Tibial artery (tissue), 4 donors: ENCODE data around the gene BLVRB.

ENCODE experiments used
- DNase-seq, 2 donors: peaks; one replicate each; pipeline ENCODE4 v3.0.0-alpha.2; 2019
- H3K27ac ChIP-seq, 2 donors: fragments of 200-600 bp; sonication (generic) in 1 of 2; 1 replicate in 1 of 2; 2 replicates in 1 of 2; pipeline ENCODE4 v1.5.1; 2018 to 2019; ENCODE audit warnings: mild to moderate bottlenecking in 1 of 2
- H3K27me3 ChIP-seq, 2 donors: fragments of 200-600 bp; sonication (generic) in 1 of 2; one replicate each; pipeline versions ENCODE4 v1.5.1 to v1.6.0; 2016 to 2019
- H3K36me3 ChIP-seq, 3 donors: fragments of 200-600 bp; sonication (generic) in 2 of 3; one replicate each; pipeline ENCODE4 v1.5.1; 2016 to 2019; ENCODE audit warnings: mild to moderate bottlenecking in 2 of 3
- H3K4me1 ChIP-seq, 4 donors: fragments of 200-600 bp; sonication (generic) in 2 of 4; 1 replicate in 3 of 4; 2 replicates in 1 of 4; pipeline ENCODE4 v1.5.1; 2016 to 2019
- H3K4me3 ChIP-seq, 2 donors: fragments of 200-600 bp; sonication (generic) in 1 of 2; 1 replicate in 1 of 2; 2 replicates in 1 of 2; pipeline ENCODE4 v1.5.1; 2018 to 2019; ENCODE audit warnings: mild to moderate bottlenecking in 2 of 2
- H3K9me3 ChIP-seq, 3 donors: fragments of 200-600 bp; sonication (generic) in 1 of 3; one replicate each; pipeline ENCODE4 v1.5.1; 2016 to 2019
- intact Hi-C: fragments of 100-400 bp; cut with DNase I; formaldehyde crosslinking; loops from one replicate; pipeline ENCODE4 v1.15.0; 2023; ENCODE audit warnings: low total_unique reads
- TF ChIP-seq, protein P1 (sequence below), 2 experiments: fragments of 200-600 bp in 1 of 2; fragments of 450-650 bp in 1 of 2; IDR thresholded peaks; one replicate each; pipeline ENCODE4 v1.5.1; 2017 to 2019; ENCODE audit warnings: antibody characterized with exemption in 2 of 2, mild to moderate bottlenecking in 1 of 2, moderate library complexity in 1 of 2

Gene BLVRB

DNA sequence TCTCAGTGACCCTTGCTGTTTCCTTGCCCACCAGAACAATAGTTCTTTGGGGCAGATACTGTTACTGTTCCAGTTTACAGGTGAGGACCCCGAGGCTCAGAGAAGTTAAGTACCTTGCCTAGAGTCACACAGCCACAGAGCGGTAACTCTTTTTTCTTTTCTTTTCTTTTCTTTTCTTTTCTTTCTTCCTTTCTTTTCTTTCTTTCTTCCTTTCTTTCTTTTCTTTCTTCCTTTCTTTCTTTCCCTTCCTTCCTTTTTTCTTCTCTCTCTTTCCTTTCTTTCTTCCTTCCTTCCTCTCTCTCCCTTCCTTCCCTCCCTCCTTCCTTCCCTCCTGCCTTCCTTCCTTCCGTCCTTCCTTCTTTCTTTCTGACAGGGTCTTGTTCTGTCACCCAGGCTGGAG is 47.5 kb downstream of the BLVRB start:
- TF ChIP-seq, protein P1, sequence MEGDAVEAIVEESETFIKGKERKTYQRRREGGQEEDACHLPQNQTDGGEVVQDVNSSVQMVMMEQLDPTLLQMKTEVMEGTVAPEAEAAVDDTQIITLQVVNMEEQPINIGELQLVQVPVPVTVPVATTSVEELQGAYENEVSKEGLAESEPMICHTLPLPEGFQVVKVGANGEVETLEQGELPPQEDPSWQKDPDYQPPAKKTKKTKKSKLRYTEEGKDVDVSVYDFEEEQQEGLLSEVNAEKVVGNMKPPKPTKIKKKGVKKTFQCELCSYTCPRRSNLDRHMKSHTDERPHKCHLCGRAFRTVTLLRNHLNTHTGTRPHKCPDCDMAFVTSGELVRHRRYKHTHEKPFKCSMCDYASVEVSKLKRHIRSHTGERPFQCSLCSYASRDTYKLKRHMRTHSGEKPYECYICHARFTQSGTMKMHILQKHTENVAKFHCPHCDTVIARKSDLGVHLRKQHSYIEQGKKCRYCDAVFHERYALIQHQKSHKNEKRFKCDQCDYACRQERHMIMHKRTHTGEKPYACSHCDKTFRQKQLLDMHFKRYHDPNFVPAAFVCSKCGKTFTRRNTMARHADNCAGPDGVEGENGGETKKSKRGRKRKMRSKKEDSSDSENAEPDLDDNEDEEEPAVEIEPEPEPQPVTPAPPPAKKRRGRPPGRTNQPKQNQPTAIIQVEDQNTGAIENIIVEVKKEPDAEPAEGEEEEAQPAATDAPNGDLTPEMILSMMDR (IDR thresholded peaks at IDR 0.05) = no peak
- Histone ChIP-seq H3K27me3 (no peaks in the 10 kb centered on the region), H3K4me1 (peaks cover 0 to 23% (median 19%) of the 10 kb centered on the region in 4 donors), H3K36me3 (peaks cover 7 to 8% (median 8%) of the 10 kb centered on the region in 3 donors), H3K4me3 (no peak overlapping the region), H3K27ac (no peak overlapping the region), H3K9me3 (no peaks in the 10 kb centered on the region)
- intact Hi-C loops = loop anchor here (2.0 to 5.0 kb wide), 2 partner anchors 29 to 66 kb away; no protein-coding TSS in a partner anchor
- no peak for DNase-seq

DNA sequence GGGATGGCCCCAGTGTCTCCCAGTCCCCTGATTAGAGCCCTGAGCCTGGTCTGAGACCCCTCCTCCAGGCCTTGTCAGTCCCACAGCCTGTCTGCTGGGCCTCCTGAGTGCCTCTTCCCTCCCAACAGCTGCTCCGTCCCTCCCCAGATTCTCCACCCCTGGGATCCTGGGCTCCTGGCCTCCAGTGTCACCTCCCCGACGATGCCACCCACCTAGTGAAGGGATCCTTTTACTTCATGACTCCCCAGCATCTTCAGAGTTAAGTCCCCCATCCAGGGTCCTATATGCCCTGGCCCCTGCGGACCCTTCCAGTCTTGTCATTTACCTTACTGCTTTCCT is 47.9 kb downstream of the BLVRB start:
- TF ChIP-seq, protein P1 (IDR thresholded peaks at IDR 0.05) = no peak
- no peaks in the 10 kb centered on the region for H3K27me3 ChIP-seq
- DNase-seq = no peak
- H3K36me3 ChIP-seq = peaks cover 3% of the 10 kb centered on the region in 3 donors
- H3K27ac ChIP-seq = peak overlapping the region; percentile 37 to 45
- H3K4me1 ChIP-seq = peaks cover 0 to 18% (median 15%) of the 10 kb centered on the region in 4 donors
- no peak overlapping the region for H3K4me3 ChIP-seq
- no peaks in the 10 kb centered on the region for H3K9me3 ChIP-seq
- intact Hi-C loops = loop anchor here (5.0 kb wide), 1 partner anchor 65 kb away; no protein-coding TSS in a partner anchor

DNA sequence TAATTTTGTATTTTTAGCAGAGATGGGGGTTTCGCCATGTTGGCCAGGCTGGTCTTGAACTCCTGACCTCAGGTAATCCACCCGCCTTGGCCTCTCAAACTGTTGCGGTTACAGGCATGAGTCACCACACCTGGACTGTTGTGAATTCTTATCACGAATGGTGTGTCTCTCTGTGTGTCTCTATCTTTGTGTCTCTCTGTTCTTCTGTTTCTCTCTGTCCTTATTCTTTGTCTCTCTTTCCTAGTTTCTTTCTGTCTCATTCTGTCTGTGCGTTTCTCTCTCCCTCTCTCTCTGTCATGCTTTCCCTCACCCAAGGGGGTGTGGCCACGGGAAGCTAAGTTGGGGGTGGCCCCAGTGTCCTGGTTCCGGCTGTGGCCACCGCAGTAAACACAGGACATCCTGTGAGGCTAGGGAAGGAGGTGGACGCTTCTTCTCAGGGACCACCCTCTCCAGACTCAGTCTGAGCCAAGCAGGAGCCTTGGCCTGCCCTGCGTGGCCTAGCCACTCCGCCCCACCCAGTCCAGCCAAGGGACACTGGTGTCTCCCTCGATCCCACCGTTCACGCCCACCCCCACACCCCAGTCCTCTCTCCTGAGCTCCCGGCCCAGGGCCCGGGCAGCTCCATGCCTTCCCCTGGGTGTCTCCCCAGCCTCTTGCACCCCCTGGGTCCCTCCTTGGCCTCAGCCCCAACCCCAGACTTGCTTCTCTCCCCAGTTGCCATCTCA is 48.5 kb downstream of the BLVRB start:
- intact Hi-C loops = loop anchor here (5.0 kb wide), 1 partner anchor 65 kb away; no protein-coding TSS in a partner anchor
- Histone ChIP-seq H3K36me3 (no peaks in the 10 kb centered on the region), H3K4me3 (no peak overlapping the region), H3K27ac (peak overlapping the region; percentile 37 to 45), H3K9me3 (no peaks in the 10 kb centered on the region), H3K4me1 (peaks cover 0 to 14% (median 10%) of the 10 kb centered on the region in 4 donors), H3K27me3 (no peaks in the 10 kb centered on the region)
- TF ChIP-seq, protein P1 (IDR thresholded peaks at IDR 0.05) = no peak
- peak in 1 of 2 donors; percentile 62 for DNase-seq

DNA sequence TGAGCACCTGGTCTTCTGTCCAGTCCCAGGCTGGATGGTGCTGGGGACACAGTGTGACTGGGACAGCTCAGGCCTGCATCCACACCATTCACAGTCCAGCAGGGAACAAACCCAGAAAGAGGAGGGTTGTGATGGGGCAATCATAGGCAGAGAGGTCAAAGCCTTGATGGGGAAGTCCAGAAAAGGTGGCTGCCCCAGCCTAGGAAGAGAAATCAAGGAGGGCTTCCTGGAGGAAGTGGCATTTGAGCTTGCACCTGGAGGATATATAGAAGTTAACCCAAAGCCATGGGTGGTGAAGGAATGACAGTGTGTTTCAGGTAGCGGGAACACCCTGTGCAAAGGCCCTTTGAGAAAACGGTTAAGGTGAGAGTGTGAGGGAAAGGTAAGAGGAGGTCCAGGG is 49.8 kb downstream of the BLVRB start:
- Histone ChIP-seq H3K27ac (no peak overlapping the region), H3K36me3 (no peaks in the 10 kb centered on the region)
- intact Hi-C loops = loop anchor here (5.0 kb wide), 1 partner anchor 63 kb away; no protein-coding TSS in a partner anchor

DNA sequence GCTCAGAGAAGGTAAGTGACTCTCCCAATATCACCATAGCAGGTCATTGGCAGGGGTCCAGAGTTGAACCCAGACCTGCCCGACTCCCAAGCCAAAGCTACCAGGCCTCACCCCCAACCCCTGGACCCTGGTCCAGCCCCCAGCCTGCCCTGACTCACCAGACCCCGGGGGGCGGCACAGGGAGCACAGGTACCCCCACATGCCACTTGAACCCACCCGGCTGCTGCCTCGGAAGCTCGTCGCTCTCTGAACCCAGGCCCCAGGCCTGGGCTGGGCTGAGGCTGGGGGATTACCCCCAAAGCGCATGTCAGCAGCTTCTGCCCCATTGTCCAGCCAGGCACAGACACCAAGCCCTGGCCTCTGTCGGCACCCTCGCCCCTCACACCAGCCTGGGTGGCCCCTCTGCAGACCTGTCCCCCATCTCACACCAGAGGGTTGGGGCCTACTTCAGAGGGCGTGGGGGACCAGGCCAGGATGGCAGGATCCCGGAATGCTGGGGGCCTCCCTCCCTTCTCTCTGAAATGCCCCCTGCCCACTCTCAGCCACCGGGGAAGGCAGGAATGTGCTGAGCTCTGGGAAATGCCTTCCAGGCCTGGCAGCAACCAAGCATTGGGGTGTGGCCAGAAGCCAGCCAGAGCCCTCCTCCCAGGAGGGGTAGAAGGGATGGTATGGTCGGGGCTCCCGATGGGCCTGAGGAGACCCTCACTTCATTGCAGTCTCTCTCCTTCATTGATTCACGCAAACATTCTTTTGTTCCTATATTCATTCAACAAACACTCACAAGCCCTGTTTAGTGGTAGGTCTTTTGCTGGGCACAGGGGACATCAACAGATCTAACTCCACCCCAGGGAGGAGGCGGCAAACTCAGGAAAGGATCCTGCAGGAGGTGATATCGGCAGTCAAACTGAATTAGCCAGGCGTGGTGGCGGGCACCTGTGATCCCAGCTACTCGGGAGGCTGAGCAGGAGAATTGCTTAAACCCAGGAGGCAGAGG is 50.7 kb downstream of the BLVRB start:
- Histone ChIP-seq H3K4me1 (peaks cover 0 to 16% (median 11%) of the 10 kb centered on the region in 4 donors), H3K4me3 (no peak overlapping the region), H3K9me3 (no peaks in the 10 kb centered on the region), H3K27me3 (no peaks in the 10 kb centered on the region), H3K27ac (no peak overlapping the region), H3K36me3 (no peaks in the 10 kb centered on the region)
- TF ChIP-seq, protein P1 (IDR thresholded peaks at IDR 0.05) = no peak
- no peak for DNase-seq
- intact Hi-C loops = loop anchor here (5.0 kb wide), 1 partner anchor 63 kb away; no protein-coding TSS in a partner anchor

More for the DNA sequence above, 49.8 kb downstream of the BLVRB start:
- TF ChIP-seq, protein P1 (IDR thresholded peaks at IDR 0.05) = no peak
- no peak for DNase-seq
- no peak overlapping the region for H3K4me3 ChIP-seq
- H3K4me1 ChIP-seq = peaks cover 0 to 17% (median 13%) of the 10 kb centered on the region in 4 donors
- no peaks in the 10 kb centered on the region for H3K27me3 ChIP-seq
- no peaks in the 10 kb centered on the region for H3K9me3 ChIP-seq
